Activated CD4-positive, alpha-beta T cell treated with anti-CD3 and anti-CD28 coated beads, Interleukin-2, amount 50 U/mL, for 48 hours (primary cell): Measurements from ENCODE around the gene NREP.
"Not testable (repeated sequence)": the region's sequence is repeated elsewhere in the genome, so short reads cannot be mapped to it uniquely, and the experiment has no call there.

ENCODE experiments used
- DNase-seq, 2 experiments: peaks; one replicate each; pipeline ENCODE4 v3.0.0-alpha.2; 2020

Gene NREP

GRCh38 chr5:111735583-111736270 is 21.3 kb downstream of the NREP start:
- DNase-seq: peak; percentile 24 to 29

GRCh38 chr5:111734597-111734996 is 22.4 kb downstream of the NREP start:
- no peak for DNase-seq

- DNase-seq: no peak
Measured at GRCh38 chr5:111734013-111734412, 23.0 kb downstream of the NREP start.

GRCh38 chr5:111733571-111733970 is 23.4 kb downstream of the NREP start:
- no peak for DNase-seq

GRCh38 chr5:111731638-111732037 is 25.4 kb downstream of the NREP start:
- no peak for DNase-seq

GRCh38 chr5:111730659-111731382 is 26.2 kb downstream of the NREP start:
- no peak for DNase-seq

GRCh38 chr5:111728941-111729340 is 28.1 kb downstream of the NREP start:
- DNase-seq: no peak

- DNase-seq: no peak
Measured at GRCh38 chr5:111726986-111727385, 30.0 kb downstream of the NREP start.

- DNase-seq: no peak
Measured at GRCh38 chr5:111722140-111722539, 34.9 kb downstream of the NREP start.

- no peak for DNase-seq
Measured at GRCh38 chr5:111720333-111720890, 36.6 kb downstream of the NREP start.

GRCh38 chr5:111719773-111720172 is 37.2 kb downstream of the NREP start:
- DNase-seq: no peak

GRCh38 chr5:111716789-111717188 is 40.2 kb downstream of the NREP start:
- not testable (repeated sequence) for DNase-seq

GRCh38 chr5:111707630-111708164 is 49.3 kb downstream of the NREP start:
- no peak for DNase-seq

GRCh38 chr5:111706345-111706744 is 50.6 kb downstream of the NREP start:
- no peak for DNase-seq

GRCh38 chr5:111704452-111705085 is 52.4 kb downstream of the NREP start:
- DNase-seq: no peak

GRCh38 chr5:111703662-111704061 is 53.3 kb downstream of the NREP start:
- DNase-seq: no peak

GRCh38 chr5:111699976-111700375 is 57.0 kb downstream of the NREP start:
- DNase-seq: no peak

- DNase-seq: no peak
Measured at GRCh38 chr5:111699324-111699723, 57.7 kb downstream of the NREP start.

GRCh38 chr5:111697881-111698757 is 58.9 kb downstream of the NREP start:
- DNase-seq: no peak

GRCh38 chr5:111697215-111697614 is 59.8 kb downstream of the NREP start:
- no peak for DNase-seq

GRCh38 chr5:111695991-111696390 is 61.0 kb downstream of the NREP start:
- no peak for DNase-seq

GRCh38 chr5:111694133-111694532 is 62.9 kb downstream of the NREP start:
- DNase-seq: no peak
